Neutrophil (primary cell): ENCODE results near the gene SLC38A1.

Experiments
- H3K27ac ChIP-seq: fragments of 200-600 bp; sonication (generic); 2 replicates; pipeline ENCODE4 v1.5.1; 2016; ENCODE audit warnings: mild to moderate bottlenecking, moderate library complexity
- H3K27me3 ChIP-seq: fragments of 200-600 bp; sonication (generic); 2 replicates; pipeline ENCODE4 v1.6.0; 2016; ENCODE audit warnings: mild to moderate bottlenecking
- H3K36me3 ChIP-seq: fragments of 200-600 bp; sonication (generic); 2 replicates; pipeline ENCODE4 v1.5.1; 2017
- H3K4me1 ChIP-seq, 2 experiments: fragments of 200-600 bp in 1 of 2; sonication (generic) in 1 of 2; 1 replicate in 1 of 2; 2 replicates in 1 of 2; pipeline versions ENCODE4 v1.5.1 to v1.6.1; 2013 to 2016; ENCODE audit warnings: low read depth in 1 of 2, low read length in 1 of 2, mild to moderate bottlenecking in 1 of 2, moderate library complexity in 1 of 2; ENCODE audit not compliant: control insufficient read depth in 1 of 2, insufficient read depth in 1 of 2
- H3K4me3 ChIP-seq, 2 experiments: fragments of 200-600 bp in 1 of 2; sonication (generic) in 1 of 2; 1 replicate in 1 of 2; 2 replicates in 1 of 2; pipeline ENCODE4 v1.5.1; 2013 to 2016; ENCODE audit warnings: low read depth in 1 of 2, low read length in 1 of 2, mild to moderate bottlenecking in 1 of 2, moderate library complexity in 1 of 2
- H3K9me3 ChIP-seq: fragments of 200-600 bp; sonication (generic); 2 replicates; pipeline ENCODE4 v1.5.1; 2016
- CTCF ChIP-seq: fragments of 200-600 bp; sonication (generic); IDR thresholded peaks from 2 replicates; pipeline ENCODE4 v1.5.1; 2016; ENCODE audit warnings: antibody characterized with exemption

SLC38A1 gene

GRCh38 chr12:46266869-46267574, 1.8 kb downstream of the SLC38A1 start:
- no peaks in the 10 kb centered on the region for H3K9me3 ChIP-seq
- no peak for TF ChIP-seq CTCF
- peaks cover 24 to 41% of the 10 kb centered on the region in 2 experiments for H3K4me1 ChIP-seq
- peak overlapping the region; percentile 66 for H3K27ac ChIP-seq
- peak overlapping the region; percentile 86 to 92 for H3K4me3 ChIP-seq
- H3K27me3 ChIP-seq = peaks cover 6% of the 10 kb centered on the region
- no peaks in the 10 kb centered on the region for H3K36me3 ChIP-seq

GRCh38 chr12:46266382-46266791, 2.5 kb downstream of the SLC38A1 start:
- Histone ChIP-seq H3K9me3 (no peaks in the 10 kb centered on the region), H3K36me3 (no peaks in the 10 kb centered on the region), H3K27me3 (peaks cover 6% of the 10 kb centered on the region), H3K27ac (no peak overlapping the region), H3K4me3 (peak overlapping the region; percentile 86 to 92), H3K4me1 (peaks cover 24 to 41% of the 10 kb centered on the region in 2 experiments)
- no peak for TF ChIP-seq CTCF

- Histone ChIP-seq H3K27me3 (peaks cover 6% of the 10 kb centered on the region), H3K27ac (no peak overlapping the region), H3K36me3 (no peaks in the 10 kb centered on the region), H3K4me1 (peaks cover 24 to 41% of the 10 kb centered on the region in 2 experiments), H3K4me3 (no peak overlapping the region), H3K9me3 (no peaks in the 10 kb centered on the region)
- TF ChIP-seq CTCF = no peak
Observed at GRCh38 chr12:46265734-46266133, 3.1 kb downstream of the SLC38A1 start.

- Histone ChIP-seq H3K4me1 (peaks cover 24 to 41% of the 10 kb centered on the region in 2 experiments), H3K27me3 (peaks cover 6% of the 10 kb centered on the region), H3K27ac (no peak overlapping the region), H3K9me3 (no peaks in the 10 kb centered on the region), H3K36me3 (no peaks in the 10 kb centered on the region), H3K4me3 (no peak overlapping the region)
- TF ChIP-seq CTCF = no peak
Observed at GRCh38 chr12:46265102-46265501, 3.7 kb downstream of the SLC38A1 start.

GRCh38 chr12:46264057-46264456, 4.8 kb downstream of the SLC38A1 start:
- no peak for TF ChIP-seq CTCF
- H3K4me3 ChIP-seq = no peak overlapping the region
- no peaks in the 10 kb centered on the region for H3K36me3 ChIP-seq
- no peak overlapping the region for H3K27ac ChIP-seq
- peaks cover 18 to 31% of the 10 kb centered on the region in 2 experiments for H3K4me1 ChIP-seq
- H3K9me3 ChIP-seq = no peaks in the 10 kb centered on the region
- H3K27me3 ChIP-seq = peaks cover 6% of the 10 kb centered on the region
